GM23338 (cell line): ENCODE results near the gene SLC15A5. TPM values are rescaled to one million over a fixed set of nuclear protein-coding genes. Genes with fewer than 3 reads are reported as not detected.

Experiments used
- ATAC-seq: fragments of 200-7000 bp; cut with Tn5 transposase; 3 replicates; pipeline ENCODE4 v1.9.1; 2020
- DNase-seq: peaks from one replicate; pipeline ENCODE4 v3.0.0-alpha.2; 2015; ENCODE audit warnings: low spot score
- H2AFZ ChIP-seq: fragments of 200-600 bp; sonication (generic); 2 replicates; pipeline ENCODE4 v1.8.0; 2016; ENCODE audit warnings: antibody characterized with exemption, mild to moderate bottlenecking, moderate library complexity
- H3F3A ChIP-seq: fragments of 200-600 bp; sonication (generic); replicated peaks from 2 replicates; pipeline ENCODE4 v1.8.0; 2017; ENCODE audit warnings: antibody characterized with exemption, mixed run types, low read depth
- H3K27ac ChIP-seq: fragments of 200-600 bp; sonication (generic); 2 replicates; pipeline ENCODE4 v1.6.1; 2016; ENCODE audit warnings: low read depth
- H3K27me3 ChIP-seq: fragments of 200-600 bp; sonication (generic); 2 replicates; pipeline ENCODE4 v1.8.0; 2016; ENCODE audit warnings: mild to moderate bottlenecking, mixed run types, moderate library complexity; ENCODE audit not compliant: insufficient read depth
- H3K36me3 ChIP-seq: fragments of 200-600 bp; sonication (generic); 2 replicates; pipeline ENCODE4 v1.8.0; 2016; ENCODE audit warnings: mild to moderate bottlenecking; ENCODE audit not compliant: insufficient read depth
- H3K4me1 ChIP-seq: fragments of 200-600 bp; sonication (generic); 2 replicates; pipeline ENCODE4 v1.8.0; 2016; ENCODE audit warnings: mild to moderate bottlenecking, moderate library complexity; ENCODE audit not compliant: insufficient read depth
- H3K4me2 ChIP-seq: fragments of 200-600 bp; sonication (generic); 2 replicates; pipeline ENCODE4 v1.7.1; 2017; ENCODE audit warnings: mixed run types
- H3K4me3 ChIP-seq: fragments of 200-600 bp; sonication (generic); 2 replicates; pipeline ENCODE4 v1.6.1; 2016; ENCODE audit warnings: mixed run types
- H3K79me2 ChIP-seq: fragments of 200-600 bp; sonication (generic); replicated peaks from 2 replicates; pipeline ENCODE4 v1.8.0; 2017; ENCODE audit warnings: mild to moderate bottlenecking; ENCODE audit not compliant: insufficient read depth
- H3K9me2 ChIP-seq: fragments of 200-600 bp; sonication (generic); 2 replicates; pipeline ENCODE4 v1.8.0; 2017; ENCODE audit not compliant: insufficient read depth
- H4K20me1 ChIP-seq: fragments of 200-600 bp; sonication (generic); replicated peaks from 2 replicates; pipeline ENCODE4 v1.8.0; 2017; ENCODE audit warnings: mild to moderate bottlenecking; ENCODE audit not compliant: insufficient read depth
- H3K27ac Mint-ChIP-seq: 2 replicates; pipeline ENCODE4 v1.8.0; 2020; ENCODE audit warnings: inconsistent platforms, mild to moderate bottlenecking, moderate library complexity, mixed read lengths
- H3K27me3 Mint-ChIP-seq: 3 replicates; pipeline ENCODE4 v1.8.0; 2022; ENCODE audit warnings: low read depth, mild to moderate bottlenecking, moderate library complexity, mixed read lengths, inconsistent platforms; ENCODE audit not compliant: insufficient read depth, poor library complexity
- H3K36me3 Mint-ChIP-seq: 3 replicates; pipeline ENCODE4 v1.8.0; 2021; ENCODE audit warnings: low read depth, mild to moderate bottlenecking, inconsistent platforms, moderate library complexity, mixed read lengths
- H3K4me1 Mint-ChIP-seq: 3 replicates; pipeline ENCODE4 v1.8.0; 2020; ENCODE audit warnings: mild to moderate bottlenecking, inconsistent platforms, mixed read lengths
- H3K4me3 Mint-ChIP-seq: 3 replicates; pipeline ENCODE4 v1.8.0; 2021; ENCODE audit warnings: moderate library complexity, mild to moderate bottlenecking, inconsistent platforms, mixed read lengths
- H3K9me3 Mint-ChIP-seq: 3 replicates; pipeline ENCODE4 v1.8.0; 2020; ENCODE audit warnings: moderate library complexity, mild to moderate bottlenecking, inconsistent platforms, mixed read lengths
- NANOG ChIP-seq: IDR thresholded peaks from 2 replicates; pipeline ENCODE4 v1.6.1; 2016; ENCODE audit warnings: antibody characterized with exemption, borderline replicate concordance
- ZNF114 ChIP-seq: fragments of 250-450 bp; sonication (Bioruptor Pico); IDR thresholded peaks from 2 replicates; pipeline ENCODE4 v1.5.0; 2020; ENCODE audit warnings: mild to moderate bottlenecking, moderate library complexity
- ZNF462 ChIP-seq: fragments of 250-450 bp; sonication (Bioruptor Pico); IDR thresholded peaks from 2 replicates; pipeline ENCODE4 v1.5.0; 2020; ENCODE audit warnings: mild to moderate bottlenecking, moderate library complexity
- polyA plus RNA-seq: library from polyadenylated mRNA; unstranded; fragments of >200 nt; fragmentation: Nextera tagmentation; extraction: Ambion mirVana; gene quantifications from 2 replicates; pipeline ENCODE4 v1.2.1, GENCODE V29; 2016
- total RNA-seq: library from RNA; depleted of rRNA; stranded (reverse); fragments of >200 nt; shearing (Covaris generic); gene quantifications from 2 replicates; pipeline ENCODE4 v1.2.3, GENCODE V29; 2014

The SLC15A5 gene
- total and polyA plus RNA-seq, 2 experiments from 2014 or later: not detected

DNA sequence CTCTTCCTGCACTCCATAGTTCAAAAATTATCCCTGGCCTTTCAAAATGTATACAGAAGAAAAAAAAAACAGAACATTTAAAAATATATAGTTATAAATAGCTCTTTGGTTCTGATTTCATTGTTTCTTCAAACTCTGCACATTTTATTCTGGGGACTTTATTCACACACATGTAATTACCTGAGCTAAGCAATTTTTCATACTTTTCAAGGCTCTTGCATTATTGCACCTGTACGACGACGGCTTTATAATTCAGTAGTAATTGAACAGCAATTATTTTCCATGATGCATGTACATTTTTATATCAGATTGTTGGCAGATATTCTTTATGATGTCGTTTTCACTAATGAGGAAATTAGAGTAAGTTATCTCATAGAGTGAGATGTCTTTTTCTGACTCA is 13.5 kb upstream of the SLC15A5 start:
- H3K4me3 Mint-ChIP-seq: no peak overlapping the region

More for the DNA sequence above, 13.5 kb upstream of the SLC15A5 start:
- TF ChIP-seq ZNF114 (CRISPR knock-in tag) (no peak), NANOG (no peak), ZNF462 (CRISPR knock-in tag) (no peak)
- Histone ChIP-seq H3K9me2 (no peaks in the 10 kb centered on the region), H3K4me1 (no peaks in the 10 kb centered on the region), H4K20me1 (no peaks in the 10 kb centered on the region), H3K79me2 (no peaks in the 10 kb centered on the region), H3K4me2 (no peak overlapping the region), H3K27me3 (no peaks in the 10 kb centered on the region), H3F3A (no peaks in the 10 kb centered on the region), H3K36me3 (no peaks in the 10 kb centered on the region), H3K4me3 (no peak overlapping the region), H2AFZ (no peak overlapping the region), H3K27ac (no peak overlapping the region)
- DNase-seq: no peak
- Mint-ChIP-seq H3K27me3 (no peaks in the 10 kb centered on the region), H3K27ac (no peak overlapping the region), H3K9me3 (no peaks in the 10 kb centered on the region), H3K36me3 (no peaks in the 10 kb centered on the region), H3K4me1 (no peaks in the 10 kb centered on the region)
- ATAC-seq: no peak
